ENCODE measurements around the gene TMEM255A. TPM values are rescaled to one million over a fixed set of nuclear protein-coding genes. Genes with fewer than 3 reads are reported as not detected.

Gene TMEM255A
- total and polyA plus RNA-seq, 2 of the 13 experiments (the other 11 are each of a cell fraction or from before 2014, with no cell fraction given), result 0.13 to 0.40 TPM

DNA sequence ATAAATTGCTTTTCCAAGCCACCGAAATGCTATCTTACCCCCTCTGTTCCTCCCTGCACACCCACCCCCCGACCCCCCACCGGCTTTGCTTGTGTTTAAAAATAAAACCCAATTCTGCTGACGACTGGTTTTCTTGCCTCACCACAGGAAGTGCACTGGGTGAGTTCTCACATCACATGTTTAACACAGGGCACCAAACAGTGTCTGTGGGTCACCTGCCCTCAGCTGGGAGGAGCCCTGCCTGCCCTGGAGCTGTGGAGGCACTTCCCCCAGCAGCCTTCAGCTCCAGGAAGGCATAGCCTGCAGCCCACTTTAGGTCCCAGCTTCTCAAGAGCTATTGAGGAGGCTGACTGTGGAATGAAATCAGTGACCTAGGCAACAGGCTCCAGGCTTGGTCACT lies 8.8 kb downstream of the TMEM255A start:
- H3K4me2 ChIP-seq (ENCODE audit: low read depth, low read length), result peak overlapping the region; percentile 12; the same call in 1 of the 2 replicates
- WGBS (ENCODE audit: low lambda C conversion rate), result 2% methylated on average over 4 of the region's 4 CpGs
- peak; percentile 74 for ATAC-seq
- H3K9ac ChIP-seq (ENCODE audit: insufficient read depth, low read depth, low read length), result no peak overlapping the region
- H2AFZ ChIP-seq (ENCODE audit: low read length), result no peak overlapping the region
- no peak for FAIRE-seq
- H3K27me3 ChIP-seq (ENCODE audit: control insufficient read depth in 1 of 2, insufficient read depth in 2 of 2, low read length in 2 of 2), result no peaks in the 10 kb centered on the region; a peak in 1 of 5 replicates
- no TSS peak for BruUV-seq (replicated peaks)
- CTCF ChIA-PET (ENCODE audit: low intra/inter-chr PET ratio, low total read pairs), result no interaction called here
- TF ChIP-seq, protein P1, sequence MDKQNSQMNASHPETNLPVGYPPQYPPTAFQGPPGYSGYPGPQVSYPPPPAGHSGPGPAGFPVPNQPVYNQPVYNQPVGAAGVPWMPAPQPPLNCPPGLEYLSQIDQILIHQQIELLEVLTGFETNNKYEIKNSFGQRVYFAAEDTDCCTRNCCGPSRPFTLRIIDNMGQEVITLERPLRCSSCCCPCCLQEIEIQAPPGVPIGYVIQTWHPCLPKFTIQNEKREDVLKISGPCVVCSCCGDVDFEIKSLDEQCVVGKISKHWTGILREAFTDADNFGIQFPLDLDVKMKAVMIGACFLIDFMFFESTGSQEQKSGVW (CRISPR knock-in tag; IDR thresholded peaks at IDR 0.05; ENCODE audit: borderline replicate concordance), result no peak
- TF ChIP-seq PTBP1 (IDR thresholded peaks at IDR 0.05; ENCODE audit: low read depth, low read length, poor library complexity, severe bottlenecking), result no peak
- TF ChIP-seq MAFK (conservative IDR thresholded peaks at IDR 0.05 in 1 of 2, IDR thresholded peaks at IDR 0.05 in 1 of 2; ENCODE audit: low read length in 2 of 2), result peak; percentile 42 to 70
- TF ChIP-seq, protein P2, sequence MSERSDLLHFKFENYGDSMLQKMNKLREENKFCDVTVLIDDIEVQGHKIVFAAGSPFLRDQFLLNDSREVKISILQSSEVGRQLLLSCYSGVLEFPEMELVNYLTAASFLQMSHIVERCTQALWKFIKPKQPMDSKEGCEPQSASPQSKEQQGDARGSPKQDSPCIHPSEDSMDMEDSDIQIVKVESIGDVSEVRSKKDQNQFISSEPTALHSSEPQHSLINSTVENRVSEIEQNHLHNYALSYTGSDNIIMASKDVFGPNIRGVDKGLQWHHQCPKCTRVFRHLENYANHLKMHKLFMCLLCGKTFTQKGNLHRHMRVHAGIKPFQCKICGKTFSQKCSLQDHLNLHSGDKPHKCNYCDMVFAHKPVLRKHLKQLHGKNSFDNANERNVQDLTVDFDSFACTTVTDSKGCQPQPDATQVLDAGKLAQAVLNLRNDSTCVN (CRISPR knock-in tag; IDR thresholded peaks at IDR 0.05; ENCODE audit: borderline replicate concordance), result no peak
- peak; percentile 50; the same call in 1 of the 2 replicates for TF ChIP-seq MAFF (IDR thresholded peaks at IDR 0.05; ENCODE audit: low read depth, low read length)
- TF ChIP-seq, protein P3, sequence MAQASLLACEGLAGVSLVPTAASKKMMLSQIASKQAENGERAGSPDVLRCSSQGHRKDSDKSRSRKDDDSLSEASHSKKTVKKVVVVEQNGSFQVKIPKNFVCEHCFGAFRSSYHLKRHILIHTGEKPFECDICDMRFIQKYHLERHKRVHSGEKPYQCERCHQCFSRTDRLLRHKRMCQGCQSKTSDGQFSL (CRISPR knock-in tag; IDR thresholded peaks at IDR 0.05), result no peak
- no peak for TF ChIP-seq MLLT10 (CRISPR knock-in tag; IDR thresholded peaks at IDR 0.05)
- no peak for TF ChIP-seq POLR2G (IDR thresholded peaks at IDR 0.05; ENCODE audit: low read depth, low read length)
- intact Hi-C loops (cut with micrococcal nuclease; ENCODE audit: unreplicated experiment), result no loop called here
- no peaks in the 10 kb centered on the region for H3K36me3 ChIP-seq (replicated peaks in 1 of 2; ENCODE audit: control insufficient read depth in 1 of 2, insufficient read depth in 2 of 2, low read length in 2 of 2)
- in situ Hi-C loops (cut with HindIII; ENCODE audit: extremely low pct_ligation_motif_present, low pct_unique_long_range_greater_than_20kb), result no loop called here
- H3K4me1 ChIP-seq (ENCODE audit: insufficient read depth, low read length), result peaks cover 14% of the 10 kb centered on the region
- H3K27ac ChIP-seq (ENCODE audit: extremely low read length, insufficient read depth, low read length), result no peak overlapping the region
- no peaks in the 10 kb centered on the region for H4K20me1 ChIP-seq (ENCODE audit: insufficient read depth, low read length)
- DNase-seq (ENCODE audit: low spot score), result no peak
- POLR2A ChIA-PET, result no interaction called here
- H3K4me3 ChIP-seq (replicated peaks in 1 of 3; ENCODE audit: insufficient read depth in 1 of 3, low read depth in 2 of 3, low read length in 3 of 3), result no peak overlapping the region
- H3K9me3 ChIP-seq (ENCODE audit: low read length), result no peaks in the 10 kb centered on the region
- H3K79me2 ChIP-seq (ENCODE audit: insufficient read depth, low read length), result no peaks in the 10 kb centered on the region
